Measurements from ENCODE around the gene LRRC36.

Gene LRRC36

GRCh38 chr16:67294171-67294757 lies 32.4 kb upstream of the LRRC36 start:
- no peak for DNase-seq (ENCODE audit: low read depth in 2 of 2)

GRCh38 chr16:67294938-67295361 lies 31.7 kb upstream of the LRRC36 start:
- no peak for DNase-seq (ENCODE audit: low read depth in 2 of 2)

- peak in 1 of 2 experiments; percentile 24 for DNase-seq (ENCODE audit: low read depth in 2 of 2)
These were observed 30.2 kb upstream of the LRRC36 start for GRCh38 chr16:67296420-67296819.

- DNase-seq (ENCODE audit: low read depth in 2 of 2): no peak
These were observed 28.3 kb upstream of the LRRC36 start for GRCh38 chr16:67298277-67298676.

- no peak for DNase-seq (ENCODE audit: low read depth in 2 of 2)
These were observed 27.3 kb upstream of the LRRC36 start for GRCh38 chr16:67299269-67299668.

GRCh38 chr16:67301080-67301782 lies 25.4 kb upstream of the LRRC36 start:
- no peak for DNase-seq (ENCODE audit: low read depth in 2 of 2)

- DNase-seq (ENCODE audit: low read depth in 2 of 2): no peak
These were observed 24.5 kb upstream of the LRRC36 start for GRCh38 chr16:67302076-67302475.

GRCh38 chr16:67302970-67303369 lies 23.6 kb upstream of the LRRC36 start:
- DNase-seq (ENCODE audit: low read depth in 2 of 2): no peak

GRCh38 chr16:67304020-67304419 lies 22.6 kb upstream of the LRRC36 start:
- no peak for DNase-seq (ENCODE audit: low read depth in 2 of 2)

- no peak for DNase-seq (ENCODE audit: low read depth in 2 of 2)
These were observed 21.2 kb upstream of the LRRC36 start for GRCh38 chr16:67305216-67306071.

- DNase-seq (ENCODE audit: low read depth in 2 of 2): no peak
These were observed 16.1 kb upstream of the LRRC36 start for GRCh38 chr16:67310561-67310960.

GRCh38 chr16:67311607-67312488 lies 14.8 kb upstream of the LRRC36 start:
- peak; percentile 96 for DNase-seq (ENCODE audit: low read depth in 2 of 2)

GRCh38 chr16:67312719-67313118 lies 13.9 kb upstream of the LRRC36 start:
- no peak for DNase-seq (ENCODE audit: low read depth in 2 of 2)

GRCh38 chr16:67317853-67318252 lies 8.8 kb upstream of the LRRC36 start:
- DNase-seq (ENCODE audit: low read depth in 2 of 2): no peak

- DNase-seq (ENCODE audit: low read depth in 2 of 2): no peak
These were observed 522 bp upstream of the LRRC36 start for GRCh38 chr16:67326115-67326471.

GRCh38 chr16:67327743-67328142 lies 1.1 kb downstream of the LRRC36 start:
- DNase-seq (ENCODE audit: low read depth in 2 of 2): no peak

GRCh38 chr16:67329901-67330300 lies 3.3 kb downstream of the LRRC36 start:
- no peak for DNase-seq (ENCODE audit: low read depth in 2 of 2)

- no peak for DNase-seq (ENCODE audit: low read depth in 2 of 2)
These were observed 6.7 kb downstream of the LRRC36 start for GRCh38 chr16:67333315-67333714.

GRCh38 chr16:67336116-67336515 lies 9.5 kb downstream of the LRRC36 start:
- no peak for DNase-seq (ENCODE audit: low read depth in 2 of 2)

- DNase-seq (ENCODE audit: low read depth in 2 of 2): no peak
These were observed 10.0 kb downstream of the LRRC36 start for GRCh38 chr16:67336648-67337047.

GRCh38 chr16:67339453-67339852 lies 12.8 kb downstream of the LRRC36 start:
- peak in 1 of 2 experiments; percentile 6 for DNase-seq (ENCODE audit: low read depth in 2 of 2)

GRCh38 chr16:67341250-67341649 lies 14.6 kb downstream of the LRRC36 start:
- DNase-seq (ENCODE audit: low read depth in 2 of 2): no peak
